ENCODE results near the gene SRSF1. TPM values are rescaled to one million over a fixed set of nuclear protein-coding genes. Genes with fewer than 3 reads are reported as not detected.

Gene SRSF1
- polyA plus RNA-seq, 2 of the 4 experiments (the other 2 are of a cell fraction): 364 to 490 TPM

DNA sequence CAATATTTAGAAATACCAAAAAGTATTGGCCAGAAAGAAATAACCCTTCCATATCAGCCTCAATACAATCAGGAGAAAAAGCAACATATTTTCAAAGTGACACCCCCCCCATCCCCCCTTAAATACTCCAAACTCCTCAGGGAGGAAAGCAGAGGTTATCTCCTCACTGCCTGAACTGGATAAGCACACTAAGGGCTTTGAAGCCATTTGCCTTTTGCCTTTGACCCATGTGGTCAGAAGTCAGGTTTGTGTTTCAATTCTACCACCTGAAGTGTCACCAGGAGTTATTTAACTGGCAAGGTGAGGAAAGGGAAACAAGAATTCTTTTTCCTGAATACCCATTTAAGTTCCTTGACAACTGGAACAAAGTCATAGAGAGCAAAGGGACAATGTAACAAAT is 15.5 kb downstream of the SRSF1 start:
- TF ChIP-seq ZFP36 (IDR thresholded peaks at IDR 0.05; ENCODE audit: borderline replicate concordance, partially characterized antibody) (no peak), RARB (CRISPR knock-in tag; IDR thresholded peaks at IDR 0.05) (no peak), HOXA7 (CRISPR knock-in tag; IDR thresholded peaks at IDR 0.05) (no peak), REST (IDR thresholded peaks at IDR 0.05) (no peak), EP300 (IDR thresholded peaks at IDR 0.05) (no peak), RAD21 (conservative IDR thresholded peaks at IDR 0.05 in 1 of 2, IDR thresholded peaks at IDR 0.05 in 1 of 2) (no peak), TP53 (CRISPR knock-in tag; IDR thresholded peaks at IDR 0.05) (no peak), HOXB5 (CRISPR knock-in tag; IDR thresholded peaks at IDR 0.05) (no peak), CHD4 (IDR thresholded peaks at IDR 0.05; ENCODE audit: borderline replicate concordance) (no peak), PBX3 (IDR thresholded peaks at IDR 0.05) (no peak), USF2 (IDR thresholded peaks at IDR 0.05) (no peak)
- TF ChIP-seq, protein P1, sequence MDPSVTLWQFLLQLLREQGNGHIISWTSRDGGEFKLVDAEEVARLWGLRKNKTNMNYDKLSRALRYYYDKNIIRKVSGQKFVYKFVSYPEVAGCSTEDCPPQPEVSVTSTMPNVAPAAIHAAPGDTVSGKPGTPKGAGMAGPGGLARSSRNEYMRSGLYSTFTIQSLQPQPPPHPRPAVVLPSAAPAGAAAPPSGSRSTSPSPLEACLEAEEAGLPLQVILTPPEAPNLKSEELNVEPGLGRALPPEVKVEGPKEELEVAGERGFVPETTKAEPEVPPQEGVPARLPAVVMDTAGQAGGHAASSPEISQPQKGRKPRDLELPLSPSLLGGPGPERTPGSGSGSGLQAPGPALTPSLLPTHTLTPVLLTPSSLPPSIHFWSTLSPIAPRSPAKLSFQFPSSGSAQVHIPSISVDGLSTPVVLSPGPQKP (IDR thresholded peaks at IDR 0.05; ENCODE audit: low read depth, low read length): no peak
- TF ChIP-seq, protein P2, sequence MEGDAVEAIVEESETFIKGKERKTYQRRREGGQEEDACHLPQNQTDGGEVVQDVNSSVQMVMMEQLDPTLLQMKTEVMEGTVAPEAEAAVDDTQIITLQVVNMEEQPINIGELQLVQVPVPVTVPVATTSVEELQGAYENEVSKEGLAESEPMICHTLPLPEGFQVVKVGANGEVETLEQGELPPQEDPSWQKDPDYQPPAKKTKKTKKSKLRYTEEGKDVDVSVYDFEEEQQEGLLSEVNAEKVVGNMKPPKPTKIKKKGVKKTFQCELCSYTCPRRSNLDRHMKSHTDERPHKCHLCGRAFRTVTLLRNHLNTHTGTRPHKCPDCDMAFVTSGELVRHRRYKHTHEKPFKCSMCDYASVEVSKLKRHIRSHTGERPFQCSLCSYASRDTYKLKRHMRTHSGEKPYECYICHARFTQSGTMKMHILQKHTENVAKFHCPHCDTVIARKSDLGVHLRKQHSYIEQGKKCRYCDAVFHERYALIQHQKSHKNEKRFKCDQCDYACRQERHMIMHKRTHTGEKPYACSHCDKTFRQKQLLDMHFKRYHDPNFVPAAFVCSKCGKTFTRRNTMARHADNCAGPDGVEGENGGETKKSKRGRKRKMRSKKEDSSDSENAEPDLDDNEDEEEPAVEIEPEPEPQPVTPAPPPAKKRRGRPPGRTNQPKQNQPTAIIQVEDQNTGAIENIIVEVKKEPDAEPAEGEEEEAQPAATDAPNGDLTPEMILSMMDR (IDR thresholded peaks at IDR 0.05): no peak
- DNase-seq (ENCODE audit: low read depth in 1 of 2, low spot score in 1 of 2) (no peak), FAIRE-seq (no peak), ATAC-seq (no peak)
- Histone ChIP-seq H3K4me1 (peaks cover 69% of the 10 kb centered on the region), H3K9me3 (no peaks in the 10 kb centered on the region), H3K4me2 (no peak overlapping the region), H3K4me3 (no peak overlapping the region), H3K27ac (peak overlapping the region in 1 of 2 experiments; percentile 11; a peak in 2 of 6 replicates)
- ChIA-PET POLR2A (interaction anchor here (1.3 to 2.4 kb wide), 3 partner anchors 8 to 113 kb away, joined by 4 to 12 read pairs (median 5); no protein-coding TSS in a partner anchor), CTCF (interaction anchor here (1.4 to 26.3 kb wide), 8 partner anchors 9 to 158 kb away, joined by 3 to 1377 read pairs (median 11); partner anchors contain the start of genes CUEDC1, MRPS23 and SRSF1)

DNA sequence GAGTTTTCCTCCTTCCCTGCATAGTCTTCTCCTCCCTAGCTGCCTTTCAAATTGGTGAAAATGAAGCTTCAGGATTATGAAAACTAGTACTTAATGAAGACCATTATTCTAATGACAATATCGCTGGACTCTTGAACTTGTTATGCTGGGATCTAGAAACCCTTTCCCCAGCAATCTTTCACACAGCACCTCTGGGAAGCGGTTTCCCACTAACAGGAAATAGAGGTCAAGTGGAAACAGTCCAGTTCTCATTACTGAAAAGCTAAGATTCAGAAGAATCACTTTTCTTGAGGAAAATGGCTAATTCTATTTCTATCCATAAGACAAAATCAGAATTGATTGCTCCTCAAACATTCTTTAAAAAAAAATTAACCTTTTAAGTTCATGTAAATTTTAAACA is 17.0 kb downstream of the SRSF1 start:
- ChIA-PET POLR2A (interaction anchor here (0.7 to 3.2 kb wide), 9 partner anchors 10 to 140 kb away, joined by 3 to 23 read pairs (median 6); partner anchors contain the start of genes MRPS23 and SRSF1), CTCF (interaction anchor here (0.6 to 26.3 kb wide), 10 partner anchors 9 to 963 kb away, joined by 3 to 1377 read pairs (median 6); partner anchors contain the start of genes CUEDC1 and MRPS23)
- TF ChIP-seq HOXA7 (CRISPR knock-in tag; IDR thresholded peaks at IDR 0.05) (0 out of 2 replicates have a peak, but pooled peaks have one; percentile 35), CBX8 (IDR thresholded peaks at IDR 0.05) (no peak)
- Histone ChIP-seq H3K4me2 (peak overlapping the region; percentile 84), H3K4me3 (no peak overlapping the region), H3K4me1 (peaks cover 71% of the 10 kb centered on the region), H3K27ac (peak overlapping the region; percentile 96 to 98; a peak in 4 of 6 replicates), H3K9me3 (no peaks in the 10 kb centered on the region)
- FAIRE-seq (no peak), ATAC-seq (no peak), DNase-seq (ENCODE audit: low read depth in 1 of 2, low spot score in 1 of 2) (no peak)
- 88% methylated on average over 2 of the region's 2 CpGs for WGBS (ENCODE audit: missing lambda C conversion rate)
